GM18951 (cell line): ENCODE measurements around the gene OR6C70.
"Not testable (repeated sequence)": the region's sequence is repeated elsewhere in the genome, so short reads cannot be mapped to it uniquely, and the experiment has no call there.

Experiments
- POLR2A ChIP-seq: IDR thresholded peaks from 4 replicates; pipeline ENCODE4 v1.6.1; 2011; ENCODE audit warnings: mild to moderate bottlenecking; ENCODE audit not compliant: insufficient read length, insufficient read depth; ENCODE audit errors: extremely low read depth
- in situ Hi-C: fragments of 300-500 bp; cut with MboI; formaldehyde crosslinking; loops from one replicate; pipeline ENCODE4 v1.12.0; 2022; ENCODE audit warnings: low sequenced_read_pairs, mixed read lengths, inconsistent platforms; ENCODE audit not compliant: unreplicated experiment

The OR6C70 gene

DNA sequence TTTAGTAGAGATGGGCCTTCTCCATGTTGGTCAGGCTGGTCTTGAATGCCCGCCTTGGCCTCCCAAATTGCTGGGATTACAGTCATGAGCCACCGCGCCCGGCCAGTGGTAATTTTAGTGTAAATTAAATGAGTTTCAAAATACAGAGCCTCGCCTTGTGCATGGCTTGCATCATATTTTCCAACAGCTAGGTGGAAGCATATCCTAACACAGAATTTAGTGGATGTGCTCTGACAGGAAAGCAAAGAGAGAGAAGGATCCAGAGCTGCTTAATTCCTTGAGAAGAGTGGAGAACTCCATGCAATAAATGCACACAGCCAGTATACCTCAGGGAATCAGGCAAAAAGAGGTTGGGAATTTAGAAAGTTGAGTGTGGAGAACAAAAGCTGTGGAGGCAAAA is 23.6 kb downstream of the OR6C70 start:
- in situ Hi-C loops, result no loop called here
- no peak for TF ChIP-seq POLR2A

GRCh38 chr12:55445357-55445756 is 24.6 kb downstream of the OR6C70 start:
- TF ChIP-seq POLR2A, result no peak
- in situ Hi-C loops, result no loop called here

DNA sequence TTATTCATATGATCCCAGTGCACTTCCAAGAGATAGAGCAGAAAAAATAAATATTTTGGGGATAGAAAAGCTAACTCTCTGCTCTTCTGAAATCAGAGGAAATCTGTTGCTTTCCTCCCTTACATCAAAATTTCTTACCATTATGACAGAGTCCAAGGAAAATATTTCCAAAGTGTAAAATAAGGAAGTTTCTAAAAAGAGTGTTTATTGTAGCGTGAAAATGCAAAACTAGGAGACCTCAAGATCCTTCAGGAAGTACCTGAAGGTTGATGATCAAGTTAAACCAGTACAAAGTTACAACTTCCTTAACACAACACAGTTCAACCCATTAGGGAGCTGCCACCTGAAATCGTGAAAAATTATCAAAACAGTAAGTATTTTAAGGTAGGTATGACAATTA is 26.2 kb downstream of the OR6C70 start, which contains the start of gene OR6C2:
Gene OR6C2, plus strand, starts transcription at position 301 of the 400 bp plus-strand sequence. CDS start 8,138 bp downstream, outside the sequence.
- TF ChIP-seq POLR2A, result no peak
- in situ Hi-C loops, result no loop called here

DNA sequence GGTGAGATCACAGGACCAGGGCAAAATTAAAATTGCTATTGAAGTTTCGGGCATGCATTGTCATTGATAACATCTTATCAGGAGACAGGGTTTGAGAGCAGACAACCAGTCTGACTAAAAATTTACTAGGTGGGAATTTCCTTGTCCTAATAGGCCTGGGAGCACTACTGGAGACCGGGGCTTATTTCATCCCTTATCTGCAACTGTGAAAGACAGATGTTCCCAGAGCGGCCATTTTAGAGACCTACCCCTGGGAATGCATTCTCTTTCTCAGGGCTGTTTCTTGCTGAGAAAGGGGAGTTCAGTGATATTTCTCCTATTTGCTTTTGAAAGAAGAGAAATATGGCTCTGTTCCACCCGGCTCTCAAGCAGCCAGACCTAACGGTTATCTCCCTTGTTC is 28.7 kb downstream of the OR6C70 start:
- in situ Hi-C loops, result not testable (repeated sequence)

- no peak for TF ChIP-seq POLR2A
- in situ Hi-C loops, result no loop called here
Observed at GRCh38 chr12:55428331-55429243, 41.4 kb downstream of the OR6C70 start.

- in situ Hi-C loops, result no loop called here
- no peak for TF ChIP-seq POLR2A
Observed at GRCh38 chr12:55425954-55426353, 44.0 kb downstream of the OR6C70 start, which contains the start of gene OR6C76. OR6C76 (plus strand) TSS chr12:55426254; CDS start chr12:55426254, 0 bp downstream.

GRCh38 chr12:55420307-55420962 is 49.5 kb downstream of the OR6C70 start:
- no peak for TF ChIP-seq POLR2A
- in situ Hi-C loops, result no loop called here
